Suprapubic skin (tissue), 4 donors: ENCODE results near the gene RHOG. TPM values are rescaled to one million over a fixed set of nuclear protein-coding genes. Genes with fewer than 3 reads are reported as not detected.

ENCODE experiments used
- DNase-seq, 2 donors: peaks; one replicate each; pipeline ENCODE4 v3.0.0-alpha.2; 2019; ENCODE audit warnings: low spot score in 2 of 2
- H3K27ac ChIP-seq: fragments of 200-600 bp; sonication (generic); one replicate; pipeline ENCODE4 v1.5.1; 2019
- H3K27me3 ChIP-seq: fragments of 200-600 bp; sonication (generic); one replicate; pipeline ENCODE4 v1.5.1; 2019
- H3K36me3 ChIP-seq: fragments of 200-600 bp; sonication (generic); one replicate; pipeline ENCODE4 v1.5.1; 2019
- H3K4me1 ChIP-seq: fragments of 200-600 bp; sonication (generic); one replicate; pipeline ENCODE4 v1.5.1; 2019
- H3K4me3 ChIP-seq: fragments of 200-600 bp; sonication (generic); one replicate; pipeline ENCODE4 v1.5.1; 2019; ENCODE audit warnings: mild to moderate bottlenecking
- H3K9me3 ChIP-seq: fragments of 200-600 bp; sonication (generic); one replicate; pipeline ENCODE4 v1.5.1; 2019
- CTCF ChIP-seq, 2 donors: fragments of 200-600 bp in 1 of 2; fragments of 450-650 bp in 1 of 2; sonication (generic) in 1 of 2; IDR thresholded peaks; one replicate each; pipeline ENCODE4 v1.5.1; 2016 to 2019; ENCODE audit warnings: antibody characterized with exemption in 2 of 2, mild to moderate bottlenecking in 1 of 2, moderate library complexity in 1 of 2
- EP300 ChIP-seq: sonication (generic); formaldehyde crosslinking; IDR thresholded peaks from one replicate; pipeline ENCODE4 v1.6.1; 2017; ENCODE audit warnings: antibody characterized with exemption
- POLR2A ChIP-seq, 2 donors: fragments of 450-650 bp; IDR thresholded peaks; one replicate each; pipeline ENCODE4 v1.6.1; 2017; ENCODE audit warnings: antibody characterized with exemption in 2 of 2, mild to moderate bottlenecking in 2 of 2, moderate library complexity in 2 of 2
- POLR2AphosphoS5 ChIP-seq, 3 donors: sonication (generic); formaldehyde crosslinking; IDR thresholded peaks; one replicate each; pipeline ENCODE4 v1.6.1; 2017; ENCODE audit warnings: antibody characterized with exemption in 3 of 3
- WGBS: methylation state at CpG from one replicate; pipeline ENCODE4 v1.1.5; 2018; 5-methylcytosine and 5-hydroxymethylcytosine counted together
- total RNA-seq, 4 donors: library from RNA; depleted of rRNA; stranded (reverse); fragments of >200 nt; gene quantifications; one replicate each; pipeline ENCODE4 v1.1.0, GENCODE V29; 2016

RHOG gene
- total RNA-seq, 4 donors from 2014 or later = 36.6 to 47.3 (median 39.3) TPM

GRCh38 chr11:3823762-3824506 lies 16.8 kb downstream of the RHOG start:
- peaks cover 10% of the 10 kb centered on the region for H3K4me1 ChIP-seq
- no peaks in the 10 kb centered on the region for H3K9me3 ChIP-seq
- H3K36me3 ChIP-seq = peaks cover 41% of the 10 kb centered on the region
- TF ChIP-seq POLR2AphosphoS5 (IDR thresholded peaks at IDR 0.05) = no peak
- no peak for TF ChIP-seq POLR2A (IDR thresholded peaks at IDR 0.05)
- TF ChIP-seq EP300 = no peak
- TF ChIP-seq CTCF (IDR thresholded peaks at IDR 0.05) = no peak
- no peak overlapping the region for H3K27ac ChIP-seq
- no peak overlapping the region for H3K4me3 ChIP-seq
- DNase-seq = no peak
- 90% methylated on average over 30 of the region's 30 CpGs for WGBS
- no peaks in the 10 kb centered on the region for H3K27me3 ChIP-seq

- no peaks in the 10 kb centered on the region for H3K27me3 ChIP-seq
- peaks cover 40% of the 10 kb centered on the region for H3K36me3 ChIP-seq
- DNase-seq = no peak
- TF ChIP-seq POLR2AphosphoS5 (IDR thresholded peaks at IDR 0.05) (no peak), POLR2A (IDR thresholded peaks at IDR 0.05) (no peak), CTCF (IDR thresholded peaks at IDR 0.05) (no peak), EP300 (no peak)
- H3K4me1 ChIP-seq = peaks cover 10% of the 10 kb centered on the region
- no peak overlapping the region for H3K4me3 ChIP-seq
- H3K27ac ChIP-seq = no peak overlapping the region
- no peaks in the 10 kb centered on the region for H3K9me3 ChIP-seq
- 90% methylated on average over 3 of the region's 3 CpGs for WGBS
Measured at GRCh38 chr11:3823303-3823702, 17.5 kb downstream of the RHOG start.

GRCh38 chr11:3822312-3822711 lies 18.4 kb downstream of the RHOG start:
- Histone ChIP-seq H3K27me3 (no peaks in the 10 kb centered on the region), H3K27ac (no peak overlapping the region), H3K36me3 (peaks cover 30% of the 10 kb centered on the region), H3K4me1 (peaks cover 10% of the 10 kb centered on the region), H3K4me3 (no peak overlapping the region), H3K9me3 (no peaks in the 10 kb centered on the region)
- DNase-seq = no peak
- no peak for TF ChIP-seq CTCF (IDR thresholded peaks at IDR 0.05)
- WGBS = 92% methylated on average over 7 of the region's 7 CpGs

- no peak for DNase-seq
- peaks cover 16% of the 10 kb centered on the region for H3K4me1 ChIP-seq
- no peak overlapping the region for H3K27ac ChIP-seq
- TF ChIP-seq POLR2A (IDR thresholded peaks at IDR 0.05) (no peak), EP300 (no peak), CTCF (IDR thresholded peaks at IDR 0.05) (no peak), POLR2AphosphoS5 (IDR thresholded peaks at IDR 0.05) (no peak)
- no peaks in the 10 kb centered on the region for H3K9me3 ChIP-seq
- H3K36me3 ChIP-seq = peaks cover 17% of the 10 kb centered on the region
- WGBS = 100% methylated on average over 2 of the region's 2 CpGs
- no peak overlapping the region for H3K4me3 ChIP-seq
- no peaks in the 10 kb centered on the region for H3K27me3 ChIP-seq
Measured at GRCh38 chr11:3820971-3821370, 19.8 kb downstream of the RHOG start.

- H3K4me3 ChIP-seq = no peak overlapping the region
- DNase-seq = no peak
- H3K9me3 ChIP-seq = no peaks in the 10 kb centered on the region
- H3K27ac ChIP-seq = no peak overlapping the region
- no peaks in the 10 kb centered on the region for H3K27me3 ChIP-seq
- TF ChIP-seq POLR2AphosphoS5 (IDR thresholded peaks at IDR 0.05) (no peak), EP300 (no peak), POLR2A (IDR thresholded peaks at IDR 0.05) (no peak), CTCF (IDR thresholded peaks at IDR 0.05) (no peak)
- 90% methylated on average over 10 of the region's 10 CpGs for WGBS
- H3K4me1 ChIP-seq = peaks cover 6% of the 10 kb centered on the region
- no peaks in the 10 kb centered on the region for H3K36me3 ChIP-seq
Measured at GRCh38 chr11:3817181-3817800, 23.5 kb downstream of the RHOG start.
